HEK293 (cell line): Measurements from ENCODE around the gene PIP5K1B.

Source experiments
- CTCF ChIA-PET: fragments of 350-600 bp; formaldehyde crosslinking; extraction: SDS; loops from one replicate; lab custom pipeline; 2021; ENCODE audit warnings: antibody characterized with exemption; lab: Yijun Ruan, JAX
- POLR2A ChIA-PET: fragments of 300-600 bp; formaldehyde crosslinking; extraction: SDS; loops from one replicate; lab custom pipeline; 2020; ENCODE audit warnings: antibody characterized with exemption, inconsistent platforms; lab: Yijun Ruan, JAX
- H3K27ac ChIP-seq: fragments of 200-500 bp; sonication (Bioruptor generic); 2 replicates; pipeline ENCODE4 v1.5.1; 2014; ENCODE audit warnings: low read depth, low read length, control low read depth, inconsistent platforms; ENCODE audit errors: extremely low read depth
- H3K36me3 ChIP-seq, 2 experiments: fragments of 200-500 bp in 1 of 2; sonication (Bioruptor generic) in 1 of 2; 1 replicate in 1 of 2; 2 replicates in 1 of 2; pipeline ENCODE4 v1.5.1; 2014 to 2017; ENCODE audit warnings: inconsistent platforms in 2 of 2, low read length in 2 of 2; ENCODE audit not compliant: control insufficient read depth in 2 of 2, insufficient read depth in 1 of 2
- H3K4me1 ChIP-seq: fragments of 200-500 bp; sonication (Bioruptor generic); 2 replicates; pipeline ENCODE4 v1.5.1; 2014; ENCODE audit warnings: mild to moderate bottlenecking, low read length, inconsistent platforms; ENCODE audit not compliant: control insufficient read depth, insufficient read depth
- H3K4me3 ChIP-seq: 2 replicates; pipeline ENCODE4 v1.5.1; 2011; ENCODE audit warnings: low read depth, mild to moderate bottlenecking, control low read depth, low read length, moderate library complexity
- H3K9me3 ChIP-seq: fragments of 200-500 bp; sonication (Bioruptor generic); 2 replicates; pipeline ENCODE4 v1.5.1; 2014; ENCODE audit warnings: low read depth, low read length, inconsistent platforms; ENCODE audit not compliant: control insufficient read depth, insufficient read depth
- FEZF1 ChIP-seq: fragments of 450-650 bp; formaldehyde crosslinking; IDR thresholded peaks from 2 replicates; pipeline ENCODE4 v1.5.1; 2016; ENCODE audit warnings: missing biosample characterization, missing genetic modification characterization
- KLF1 ChIP-seq: fragments of 450-650 bp; formaldehyde crosslinking; IDR thresholded peaks from 2 replicates; pipeline ENCODE4 v1.5.1; 2016; ENCODE audit warnings: missing biosample characterization, missing genetic modification characterization
- KLF7 ChIP-seq: fragments of 450-650 bp; formaldehyde crosslinking; IDR thresholded peaks from 2 replicates; pipeline ENCODE4 v1.5.1; 2016; ENCODE audit warnings: missing biosample characterization, missing genetic modification characterization, borderline replicate concordance
- YY1 ChIP-seq: fragments of 450-650 bp; formaldehyde crosslinking; IDR thresholded peaks from 2 replicates; pipeline ENCODE4 v1.5.1; 2018; ENCODE audit warnings: missing biosample characterization, missing genetic modification characterization
- ZFP3 ChIP-seq: fragments of 450-650 bp; formaldehyde crosslinking; IDR thresholded peaks from 2 replicates; pipeline ENCODE4 v1.5.1; 2016; ENCODE audit warnings: low read depth, missing biosample characterization, missing genetic modification characterization
- ZNF211 ChIP-seq: fragments of 450-650 bp; formaldehyde crosslinking; IDR thresholded peaks from 2 replicates; pipeline ENCODE4 v1.5.1; 2016; ENCODE audit warnings: low read depth, missing biosample characterization, missing genetic modification characterization
- ZNF214 ChIP-seq: fragments of 450-650 bp; formaldehyde crosslinking; IDR thresholded peaks from 2 replicates; pipeline ENCODE4 v1.5.1; 2017; ENCODE audit warnings: missing biosample characterization, mild to moderate bottlenecking, missing genetic modification characterization, borderline replicate concordance
- ZNF221 ChIP-seq: fragments of 450-650 bp; formaldehyde crosslinking; IDR thresholded peaks from 2 replicates; pipeline ENCODE4 v1.5.1; 2017; ENCODE audit warnings: missing biosample characterization, missing genetic modification characterization, borderline replicate concordance
- ZNF350 ChIP-seq: fragments of 450-650 bp; formaldehyde crosslinking; IDR thresholded peaks from 2 replicates; pipeline ENCODE4 v1.5.0; 2017; ENCODE audit warnings: missing biosample characterization, mild to moderate bottlenecking, missing genetic modification characterization
- ZNF354C ChIP-seq: fragments of 450-650 bp; formaldehyde crosslinking; IDR thresholded peaks from 2 replicates; pipeline ENCODE4 v1.5.1; 2016; ENCODE audit warnings: missing biosample characterization, missing genetic modification characterization, low read depth, borderline replicate concordance
- ZNF404 ChIP-seq: fragments of 450-650 bp; formaldehyde crosslinking; IDR thresholded peaks from 2 replicates; pipeline ENCODE4 v1.5.1; 2017; ENCODE audit warnings: missing biosample characterization, missing genetic modification characterization
- ZNF510 ChIP-seq: fragments of 450-650 bp; formaldehyde crosslinking; IDR thresholded peaks from 2 replicates; pipeline ENCODE4 v1.5.1; 2018; ENCODE audit warnings: mild to moderate bottlenecking, missing genetic modification characterization, missing biosample characterization; ENCODE audit not compliant: insufficient replicate concordance
- ZNF548 ChIP-seq: fragments of 450-650 bp; formaldehyde crosslinking; IDR thresholded peaks from 2 replicates; pipeline ENCODE4 v1.5.1; 2016; ENCODE audit warnings: missing biosample characterization, missing genetic modification characterization
- ZNF843 ChIP-seq: fragments of 450-650 bp; formaldehyde crosslinking; IDR thresholded peaks from 2 replicates; pipeline ENCODE4 v1.5.1; 2016; ENCODE audit warnings: missing biosample characterization, missing genetic modification characterization
- ZXDB ChIP-seq: fragments of 450-650 bp; formaldehyde crosslinking; IDR thresholded peaks from 2 replicates; pipeline ENCODE4 v1.5.1; 2016; ENCODE audit warnings: missing biosample characterization, missing genetic modification characterization
- TF ChIP-seq, protein P1 (sequence below): fragments of 450-650 bp; formaldehyde crosslinking; IDR thresholded peaks from 2 replicates; pipeline ENCODE4 v1.5.1; 2016; ENCODE audit warnings: missing biosample characterization, missing genetic modification characterization
- TF ChIP-seq, protein P2 (sequence below): fragments of 450-650 bp; formaldehyde crosslinking; IDR thresholded peaks from 2 replicates; pipeline ENCODE4 v1.5.1; 2016; ENCODE audit warnings: missing biosample characterization, missing genetic modification characterization
- TF ChIP-seq, protein P3 (sequence below): fragments of 450-650 bp; formaldehyde crosslinking; IDR thresholded peaks from 2 replicates; pipeline ENCODE4 v1.5.1; 2016; ENCODE audit warnings: missing biosample characterization, missing genetic modification characterization, borderline replicate concordance
- TF ChIP-seq, protein P4 (sequence below): fragments of 450-650 bp; formaldehyde crosslinking; IDR thresholded peaks from 2 replicates; pipeline ENCODE4 v1.5.1; 2016; ENCODE audit warnings: missing biosample characterization, missing genetic modification characterization
- TF ChIP-seq, protein P5 (sequence below): fragments of 450-650 bp; formaldehyde crosslinking; IDR thresholded peaks from 2 replicates; pipeline ENCODE4 v1.5.1; 2016; ENCODE audit warnings: missing biosample characterization, missing genetic modification characterization

Gene PIP5K1B

DNA sequence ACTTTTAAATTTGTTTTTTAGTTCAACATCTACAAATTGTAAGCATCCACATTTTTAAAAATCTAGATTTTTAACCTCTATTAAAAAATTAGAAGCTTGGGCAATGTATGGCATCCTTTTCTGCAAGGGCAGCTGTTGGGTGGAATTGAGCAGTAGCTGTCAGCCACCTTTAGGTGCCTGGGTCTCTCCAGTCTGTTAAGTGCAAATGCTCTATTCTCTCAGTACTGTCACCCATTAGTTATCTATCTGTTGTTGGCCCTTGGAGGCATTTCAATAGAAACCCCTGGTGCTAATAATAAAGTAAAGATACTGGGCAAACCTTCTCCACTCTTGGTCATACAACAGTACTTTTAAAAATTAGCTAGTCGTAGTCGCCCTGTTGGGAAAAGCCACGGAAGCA, 63.6 kb downstream of the PIP5K1B start (continued):
- TF ChIP-seq, protein P1, sequence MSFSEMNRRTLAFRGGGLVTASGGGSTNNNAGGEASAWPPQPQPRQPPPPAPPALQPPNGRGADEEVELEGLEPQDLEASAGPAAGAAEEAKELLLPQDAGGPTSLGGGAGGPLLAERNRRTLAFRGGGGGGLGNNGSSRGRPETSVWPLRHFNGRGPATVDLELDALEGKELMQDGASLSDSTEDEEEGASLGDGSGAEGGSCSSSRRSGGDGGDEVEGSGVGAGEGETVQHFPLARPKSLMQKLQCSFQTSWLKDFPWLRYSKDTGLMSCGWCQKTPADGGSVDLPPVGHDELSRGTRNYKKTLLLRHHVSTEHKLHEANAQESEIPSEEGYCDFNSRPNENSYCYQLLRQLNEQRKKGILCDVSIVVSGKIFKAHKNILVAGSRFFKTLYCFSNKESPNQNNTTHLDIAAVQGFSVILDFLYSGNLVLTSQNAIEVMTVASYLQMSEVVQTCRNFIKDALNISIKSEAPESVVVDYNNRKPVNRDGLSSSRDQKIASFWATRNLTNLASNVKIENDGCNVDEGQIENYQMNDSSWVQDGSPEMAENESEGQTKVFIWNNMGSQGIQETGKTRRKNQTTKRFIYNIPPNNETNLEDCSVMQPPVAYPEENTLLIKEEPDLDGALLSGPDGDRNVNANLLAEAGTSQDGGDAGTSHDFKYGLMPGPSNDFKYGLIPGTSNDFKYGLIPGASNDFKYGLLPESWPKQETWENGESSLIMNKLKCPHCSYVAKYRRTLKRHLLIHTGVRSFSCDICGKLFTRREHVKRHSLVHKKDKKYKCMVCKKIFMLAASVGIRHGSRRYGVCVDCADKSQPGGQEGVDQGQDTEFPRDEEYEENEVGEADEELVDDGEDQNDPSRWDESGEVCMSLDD (tag by site-specific recombination): no peak
- no peak for TF ChIP-seq FEZF1
- TF ChIP-seq ZNF404 (tag by site-specific recombination): no peak
- no peak for TF ChIP-seq YY1 (tag by site-specific recombination)
- TF ChIP-seq, protein P2, sequence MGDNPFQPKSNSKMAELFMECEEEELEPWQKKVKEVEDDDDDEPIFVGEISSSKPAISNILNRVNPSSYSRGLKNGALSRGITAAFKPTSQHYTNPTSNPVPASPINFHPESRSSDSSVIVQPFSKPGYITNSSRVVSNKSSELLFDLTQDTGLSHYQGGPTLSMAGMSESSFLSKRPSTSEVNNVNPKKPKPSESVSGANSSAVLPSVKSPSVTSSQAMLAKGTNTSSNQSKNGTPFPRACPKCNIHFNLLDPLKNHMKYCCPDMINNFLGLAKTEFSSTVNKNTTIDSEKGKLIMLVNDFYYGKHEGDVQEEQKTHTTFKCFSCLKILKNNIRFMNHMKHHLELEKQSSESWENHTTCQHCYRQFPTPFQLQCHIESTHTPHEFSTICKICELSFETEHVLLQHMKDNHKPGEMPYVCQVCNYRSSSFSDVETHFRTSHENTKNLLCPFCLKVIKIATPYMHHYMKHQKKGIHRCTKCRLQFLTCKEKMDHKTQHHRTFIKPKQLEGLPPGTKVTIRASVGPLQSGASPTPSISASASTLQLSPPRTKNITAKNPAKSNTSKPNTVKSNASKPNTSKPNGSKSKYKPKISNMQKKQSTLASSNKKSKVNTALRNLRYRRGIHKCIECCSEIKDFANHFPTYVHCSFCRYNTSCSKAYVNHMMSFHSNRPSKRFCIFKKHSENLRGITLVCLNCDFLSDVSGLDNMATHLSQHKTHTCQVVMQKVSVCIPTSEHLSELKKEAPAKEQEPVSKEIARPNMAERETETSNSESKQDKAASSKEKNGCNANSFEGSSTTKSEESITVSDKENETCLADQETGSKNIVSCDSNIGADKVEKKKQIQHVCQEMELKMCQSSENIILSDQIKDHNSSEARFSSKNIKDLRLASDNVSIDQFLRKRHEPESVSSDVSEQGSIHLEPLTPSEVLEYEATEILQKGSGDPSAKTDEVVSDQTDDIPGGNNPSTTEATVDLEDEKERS (tag by site-specific recombination): no peak
- TF ChIP-seq ZNF211 (tag by site-specific recombination): no peak
- TF ChIP-seq ZNF843 (tag by site-specific recombination): no peak
- TF ChIP-seq, protein P3, sequence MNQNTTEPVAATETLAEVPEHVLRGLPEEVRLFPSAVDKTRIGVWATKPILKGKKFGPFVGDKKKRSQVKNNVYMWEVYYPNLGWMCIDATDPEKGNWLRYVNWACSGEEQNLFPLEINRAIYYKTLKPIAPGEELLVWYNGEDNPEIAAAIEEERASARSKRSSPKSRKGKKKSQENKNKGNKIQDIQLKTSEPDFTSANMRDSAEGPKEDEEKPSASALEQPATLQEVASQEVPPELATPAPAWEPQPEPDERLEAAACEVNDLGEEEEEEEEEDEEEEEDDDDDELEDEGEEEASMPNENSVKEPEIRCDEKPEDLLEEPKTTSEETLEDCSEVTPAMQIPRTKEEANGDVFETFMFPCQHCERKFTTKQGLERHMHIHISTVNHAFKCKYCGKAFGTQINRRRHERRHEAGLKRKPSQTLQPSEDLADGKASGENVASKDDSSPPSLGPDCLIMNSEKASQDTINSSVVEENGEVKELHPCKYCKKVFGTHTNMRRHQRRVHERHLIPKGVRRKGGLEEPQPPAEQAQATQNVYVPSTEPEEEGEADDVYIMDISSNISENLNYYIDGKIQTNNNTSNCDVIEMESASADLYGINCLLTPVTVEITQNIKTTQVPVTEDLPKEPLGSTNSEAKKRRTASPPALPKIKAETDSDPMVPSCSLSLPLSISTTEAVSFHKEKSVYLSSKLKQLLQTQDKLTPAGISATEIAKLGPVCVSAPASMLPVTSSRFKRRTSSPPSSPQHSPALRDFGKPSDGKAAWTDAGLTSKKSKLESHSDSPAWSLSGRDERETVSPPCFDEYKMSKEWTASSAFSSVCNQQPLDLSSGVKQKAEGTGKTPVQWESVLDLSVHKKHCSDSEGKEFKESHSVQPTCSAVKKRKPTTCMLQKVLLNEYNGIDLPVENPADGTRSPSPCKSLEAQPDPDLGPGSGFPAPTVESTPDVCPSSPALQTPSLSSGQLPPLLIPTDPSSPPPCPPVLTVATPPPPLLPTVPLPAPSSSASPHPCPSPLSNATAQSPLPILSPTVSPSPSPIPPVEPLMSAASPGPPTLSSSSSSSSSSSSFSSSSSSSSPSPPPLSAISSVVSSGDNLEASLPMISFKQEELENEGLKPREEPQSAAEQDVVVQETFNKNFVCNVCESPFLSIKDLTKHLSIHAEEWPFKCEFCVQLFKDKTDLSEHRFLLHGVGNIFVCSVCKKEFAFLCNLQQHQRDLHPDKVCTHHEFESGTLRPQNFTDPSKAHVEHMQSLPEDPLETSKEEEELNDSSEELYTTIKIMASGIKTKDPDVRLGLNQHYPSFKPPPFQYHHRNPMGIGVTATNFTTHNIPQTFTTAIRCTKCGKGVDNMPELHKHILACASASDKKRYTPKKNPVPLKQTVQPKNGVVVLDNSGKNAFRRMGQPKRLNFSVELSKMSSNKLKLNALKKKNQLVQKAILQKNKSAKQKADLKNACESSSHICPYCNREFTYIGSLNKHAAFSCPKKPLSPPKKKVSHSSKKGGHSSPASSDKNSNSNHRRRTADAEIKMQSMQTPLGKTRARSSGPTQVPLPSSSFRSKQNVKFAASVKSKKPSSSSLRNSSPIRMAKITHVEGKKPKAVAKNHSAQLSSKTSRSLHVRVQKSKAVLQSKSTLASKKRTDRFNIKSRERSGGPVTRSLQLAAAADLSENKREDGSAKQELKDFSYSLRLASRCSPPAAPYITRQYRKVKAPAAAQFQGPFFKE: no peak
- TF ChIP-seq, protein P4, sequence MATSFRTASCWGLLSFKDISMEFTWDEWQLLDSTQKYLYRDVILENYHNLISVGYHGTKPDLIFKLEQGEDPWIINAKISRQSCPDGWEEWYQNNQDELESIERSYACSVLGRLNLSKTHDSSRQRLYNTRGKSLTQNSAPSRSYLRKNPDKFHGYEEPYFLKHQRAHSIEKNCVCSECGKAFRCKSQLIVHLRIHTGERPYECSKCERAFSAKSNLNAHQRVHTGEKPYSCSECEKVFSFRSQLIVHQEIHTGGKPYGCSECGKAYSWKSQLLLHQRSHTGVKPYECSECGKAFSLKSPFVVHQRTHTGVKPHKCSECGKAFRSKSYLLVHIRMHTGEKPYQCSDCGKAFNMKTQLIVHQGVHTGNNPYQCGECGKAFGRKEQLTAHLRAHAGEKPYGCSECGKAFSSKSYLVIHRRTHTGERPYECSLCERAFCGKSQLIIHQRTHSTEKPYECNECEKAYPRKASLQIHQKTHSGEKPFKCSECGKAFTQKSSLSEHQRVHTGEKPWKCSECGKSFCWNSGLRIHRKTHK (tag by site-specific recombination): no peak
- TF ChIP-seq ZNF214: no peak

DNA sequence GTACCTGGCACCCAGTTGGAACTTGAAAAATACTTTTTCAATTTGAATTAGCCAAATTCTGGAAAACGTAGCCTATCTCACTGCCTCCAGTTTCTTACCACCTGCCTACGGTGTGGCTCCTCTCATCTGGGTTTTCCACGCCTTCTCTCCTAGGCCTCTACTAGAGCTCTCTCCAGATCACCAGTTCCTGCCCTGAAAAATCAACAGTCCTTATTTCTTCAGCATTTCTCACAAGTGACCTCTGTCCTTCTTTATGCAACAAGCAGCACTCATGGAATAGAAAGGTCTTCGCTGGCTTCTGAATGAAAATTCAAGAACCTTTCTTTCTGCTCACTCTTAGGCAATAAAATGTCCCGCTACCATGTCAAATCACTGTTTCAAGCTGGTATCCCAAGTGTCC, 64.8 kb downstream of the PIP5K1B start:
- no peak overlapping the region for H3K4me3 ChIP-seq
- H3K9me3 ChIP-seq: no peaks in the 10 kb centered on the region
- ChIA-PET CTCF (interaction anchor here (0.7 kb wide), 1 partner anchor 261 kb away, joined by 3 read pairs; no protein-coding TSS in a partner anchor), POLR2A (interaction anchor here (1.4 kb wide), 1 partner anchor 10 kb away, joined by 4 read pairs; a partner anchor contains a TSS)
- no peaks in the 10 kb centered on the region for H3K4me1 ChIP-seq
- H3K27ac ChIP-seq: no peak overlapping the region
- H3K36me3 ChIP-seq: no peaks in the 10 kb centered on the region
- no peak for TF ChIP-seq KLF1 (tag by site-specific recombination)
- TF ChIP-seq ZXDB (tag by site-specific recombination): no peak
- no peak for TF ChIP-seq ZNF350 (tag by site-specific recombination)
- TF ChIP-seq, protein P5, sequence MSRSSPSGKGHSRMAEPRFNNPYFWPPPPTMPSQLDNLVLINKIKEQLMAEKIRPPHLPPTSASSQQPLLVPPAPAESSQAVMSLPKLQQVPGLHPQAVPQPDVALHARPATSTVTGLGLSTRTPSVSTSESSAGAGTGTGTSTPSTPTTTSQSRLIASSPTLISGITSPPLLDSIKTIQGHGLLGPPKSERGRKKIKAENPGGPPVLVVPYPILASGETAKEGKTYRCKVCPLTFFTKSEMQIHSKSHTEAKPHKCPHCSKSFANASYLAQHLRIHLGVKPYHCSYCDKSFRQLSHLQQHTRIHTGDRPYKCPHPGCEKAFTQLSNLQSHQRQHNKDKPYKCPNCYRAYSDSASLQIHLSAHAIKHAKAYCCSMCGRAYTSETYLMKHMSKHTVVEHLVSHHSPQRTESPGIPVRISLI (tag by site-specific recombination): no peak
- TF ChIP-seq KLF7 (tag by site-specific recombination): no peak
- TF ChIP-seq ZNF510 (tag by site-specific recombination): no peak
- TF ChIP-seq ZFP3 (tag by site-specific recombination): no peak
- no peak for TF ChIP-seq ZNF221 (tag by site-specific recombination)
- TF ChIP-seq ZNF354C: no peak
- TF ChIP-seq ZNF548 (tag by site-specific recombination): no peak
